ENCODE measurements around the gene PLEKHN1.

- no peak for TF ChIP-seq EZH2 (optimal IDR thresholded peaks at IDR 0.05; ENCODE audit: low read depth, low read length)
- TF ChIP-seq, protein P1, sequence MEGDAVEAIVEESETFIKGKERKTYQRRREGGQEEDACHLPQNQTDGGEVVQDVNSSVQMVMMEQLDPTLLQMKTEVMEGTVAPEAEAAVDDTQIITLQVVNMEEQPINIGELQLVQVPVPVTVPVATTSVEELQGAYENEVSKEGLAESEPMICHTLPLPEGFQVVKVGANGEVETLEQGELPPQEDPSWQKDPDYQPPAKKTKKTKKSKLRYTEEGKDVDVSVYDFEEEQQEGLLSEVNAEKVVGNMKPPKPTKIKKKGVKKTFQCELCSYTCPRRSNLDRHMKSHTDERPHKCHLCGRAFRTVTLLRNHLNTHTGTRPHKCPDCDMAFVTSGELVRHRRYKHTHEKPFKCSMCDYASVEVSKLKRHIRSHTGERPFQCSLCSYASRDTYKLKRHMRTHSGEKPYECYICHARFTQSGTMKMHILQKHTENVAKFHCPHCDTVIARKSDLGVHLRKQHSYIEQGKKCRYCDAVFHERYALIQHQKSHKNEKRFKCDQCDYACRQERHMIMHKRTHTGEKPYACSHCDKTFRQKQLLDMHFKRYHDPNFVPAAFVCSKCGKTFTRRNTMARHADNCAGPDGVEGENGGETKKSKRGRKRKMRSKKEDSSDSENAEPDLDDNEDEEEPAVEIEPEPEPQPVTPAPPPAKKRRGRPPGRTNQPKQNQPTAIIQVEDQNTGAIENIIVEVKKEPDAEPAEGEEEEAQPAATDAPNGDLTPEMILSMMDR (IDR thresholded peaks at IDR 0.05; ENCODE audit: low read length), result no peak
- TF ChIP-seq EZH2phosphoT487 (IDR thresholded peaks at IDR 0.05; ENCODE audit: low read length), result no peak
Observed at GRCh38 chr1:919271-919872, 46.9 kb upstream of the PLEKHN1 start.
